ENCODE data around the gene MDC1. TPM values are rescaled to one million over a fixed set of nuclear protein-coding genes. Genes with fewer than 3 reads are reported as not detected.
"Not testable (repeated sequence)": the region's sequence is repeated elsewhere in the genome, so short reads cannot be mapped to it uniquely, and the experiment has no call there.

MDC1 gene, protein sequence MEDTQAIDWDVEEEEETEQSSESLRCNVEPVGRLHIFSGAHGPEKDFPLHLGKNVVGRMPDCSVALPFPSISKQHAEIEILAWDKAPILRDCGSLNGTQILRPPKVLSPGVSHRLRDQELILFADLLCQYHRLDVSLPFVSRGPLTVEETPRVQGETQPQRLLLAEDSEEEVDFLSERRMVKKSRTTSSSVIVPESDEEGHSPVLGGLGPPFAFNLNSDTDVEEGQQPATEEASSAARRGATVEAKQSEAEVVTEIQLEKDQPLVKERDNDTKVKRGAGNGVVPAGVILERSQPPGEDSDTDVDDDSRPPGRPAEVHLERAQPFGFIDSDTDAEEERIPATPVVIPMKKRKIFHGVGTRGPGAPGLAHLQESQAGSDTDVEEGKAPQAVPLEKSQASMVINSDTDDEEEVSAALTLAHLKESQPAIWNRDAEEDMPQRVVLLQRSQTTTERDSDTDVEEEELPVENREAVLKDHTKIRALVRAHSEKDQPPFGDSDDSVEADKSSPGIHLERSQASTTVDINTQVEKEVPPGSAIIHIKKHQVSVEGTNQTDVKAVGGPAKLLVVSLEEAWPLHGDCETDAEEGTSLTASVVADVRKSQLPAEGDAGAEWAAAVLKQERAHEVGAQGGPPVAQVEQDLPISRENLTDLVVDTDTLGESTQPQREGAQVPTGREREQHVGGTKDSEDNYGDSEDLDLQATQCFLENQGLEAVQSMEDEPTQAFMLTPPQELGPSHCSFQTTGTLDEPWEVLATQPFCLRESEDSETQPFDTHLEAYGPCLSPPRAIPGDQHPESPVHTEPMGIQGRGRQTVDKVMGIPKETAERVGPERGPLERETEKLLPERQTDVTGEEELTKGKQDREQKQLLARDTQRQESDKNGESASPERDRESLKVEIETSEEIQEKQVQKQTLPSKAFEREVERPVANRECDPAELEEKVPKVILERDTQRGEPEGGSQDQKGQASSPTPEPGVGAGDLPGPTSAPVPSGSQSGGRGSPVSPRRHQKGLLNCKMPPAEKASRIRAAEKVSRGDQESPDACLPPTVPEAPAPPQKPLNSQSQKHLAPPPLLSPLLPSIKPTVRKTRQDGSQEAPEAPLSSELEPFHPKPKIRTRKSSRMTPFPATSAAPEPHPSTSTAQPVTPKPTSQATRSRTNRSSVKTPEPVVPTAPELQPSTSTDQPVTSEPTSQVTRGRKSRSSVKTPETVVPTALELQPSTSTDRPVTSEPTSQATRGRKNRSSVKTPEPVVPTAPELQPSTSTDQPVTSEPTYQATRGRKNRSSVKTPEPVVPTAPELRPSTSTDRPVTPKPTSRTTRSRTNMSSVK (N-terminal part only)
- total RNA-seq (2022) (62.4 and 66.6 TPM in 2 replicates), Bru-seq, nascent RNA (percentile 71 among the genes with signal in this experiment), BruChase-seq, experiment 1, labeled RNA remaining after a 6-hour chase (percentile 93 among the genes with signal in this experiment), BruChase-seq, experiment 2, labeled RNA remaining after a 2-hour chase (percentile 90 among the genes with signal in this experiment)
- long read RNA-seq, partial matches to known transcripts, result 7 of 16 reads
- long read RNA-seq, other reads (novel, unspliced or antisense), result 9 of 16 reads

DNA sequence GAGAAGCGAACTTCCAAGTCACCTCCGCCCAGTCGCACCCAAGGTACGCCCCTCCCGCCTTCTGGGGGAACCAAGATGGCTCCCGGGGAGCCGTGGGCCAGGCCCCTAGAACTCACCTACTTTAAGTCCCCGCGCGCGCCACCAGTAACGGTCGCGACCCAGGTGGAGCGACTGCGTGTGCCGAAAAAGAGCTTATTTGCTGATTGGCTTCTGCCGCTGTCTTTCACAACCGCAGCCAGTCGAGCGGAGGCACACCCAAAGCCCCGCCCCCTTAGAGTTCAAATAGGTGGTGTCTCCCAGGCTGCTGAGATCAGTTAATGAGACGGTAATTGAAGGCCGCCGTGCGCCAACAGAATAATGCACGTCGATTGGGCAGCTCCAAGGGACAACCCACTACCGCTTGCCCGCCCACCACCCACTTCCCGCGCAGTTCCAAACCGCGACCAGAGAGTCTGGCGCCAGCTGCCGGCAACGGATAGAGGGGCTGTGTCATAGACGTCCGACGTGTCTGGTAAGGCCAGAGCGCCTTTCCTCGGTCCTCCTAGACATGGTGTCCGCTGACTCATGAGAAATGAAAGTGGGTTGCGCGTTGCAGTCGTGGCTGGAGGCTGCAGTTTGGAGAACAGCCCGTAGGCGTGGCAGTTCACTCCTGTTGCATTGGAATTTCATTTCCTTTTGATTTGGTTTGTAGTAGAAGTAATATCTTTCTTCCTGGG is at the start of gene MDC1:
Gene MDC1, minus strand, starts transcription at position 153 of the 716 bp plus-strand sequence. CDS start 2,106 bp downstream, outside the sequence.
- BruUV-seq (replicated peaks), result no TSS peak
- peaks cover 3% of the 10 kb centered on the region for H3K9me3 Mint-ChIP-seq (ENCODE audit: low read depth, unreplicated experiment)
- CTCF ChIA-PET, result interaction anchor here (0.6 to 1.5 kb wide), 11 partner anchors 8 to 235 kb away, joined by 3 to 14 read pairs (median 5); partner anchors contain the start of genes DHX16 and NRM
- peaks cover 38% of the 10 kb centered on the region for H3K4me1 Mint-ChIP-seq (ENCODE audit: low read depth, unreplicated experiment)
- no peaks in the 10 kb centered on the region for H3K27me3 Mint-ChIP-seq (ENCODE audit: unreplicated experiment)
- TF ChIP-seq, protein P1, sequence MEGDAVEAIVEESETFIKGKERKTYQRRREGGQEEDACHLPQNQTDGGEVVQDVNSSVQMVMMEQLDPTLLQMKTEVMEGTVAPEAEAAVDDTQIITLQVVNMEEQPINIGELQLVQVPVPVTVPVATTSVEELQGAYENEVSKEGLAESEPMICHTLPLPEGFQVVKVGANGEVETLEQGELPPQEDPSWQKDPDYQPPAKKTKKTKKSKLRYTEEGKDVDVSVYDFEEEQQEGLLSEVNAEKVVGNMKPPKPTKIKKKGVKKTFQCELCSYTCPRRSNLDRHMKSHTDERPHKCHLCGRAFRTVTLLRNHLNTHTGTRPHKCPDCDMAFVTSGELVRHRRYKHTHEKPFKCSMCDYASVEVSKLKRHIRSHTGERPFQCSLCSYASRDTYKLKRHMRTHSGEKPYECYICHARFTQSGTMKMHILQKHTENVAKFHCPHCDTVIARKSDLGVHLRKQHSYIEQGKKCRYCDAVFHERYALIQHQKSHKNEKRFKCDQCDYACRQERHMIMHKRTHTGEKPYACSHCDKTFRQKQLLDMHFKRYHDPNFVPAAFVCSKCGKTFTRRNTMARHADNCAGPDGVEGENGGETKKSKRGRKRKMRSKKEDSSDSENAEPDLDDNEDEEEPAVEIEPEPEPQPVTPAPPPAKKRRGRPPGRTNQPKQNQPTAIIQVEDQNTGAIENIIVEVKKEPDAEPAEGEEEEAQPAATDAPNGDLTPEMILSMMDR (IDR thresholded peaks at IDR 0.05; ENCODE audit: unreplicated experiment), result no peak
- peak within 1 kb of the TSS; percentile 95 for H3K4me3 Mint-ChIP-seq (ENCODE audit: low read depth, unreplicated experiment)
- intact Hi-C loops (cut with micrococcal nuclease; ENCODE audit: unreplicated experiment), result no loop called here
- H3K36me3 Mint-ChIP-seq (ENCODE audit: insufficient read depth, unreplicated experiment), result peaks cover 73% of the 10 kb centered on the region
- H3K27ac Mint-ChIP-seq (ENCODE audit: unreplicated experiment), result peak within 1 kb of the TSS; percentile 95
- DNase-seq, result peak; percentile 99

DNA sequence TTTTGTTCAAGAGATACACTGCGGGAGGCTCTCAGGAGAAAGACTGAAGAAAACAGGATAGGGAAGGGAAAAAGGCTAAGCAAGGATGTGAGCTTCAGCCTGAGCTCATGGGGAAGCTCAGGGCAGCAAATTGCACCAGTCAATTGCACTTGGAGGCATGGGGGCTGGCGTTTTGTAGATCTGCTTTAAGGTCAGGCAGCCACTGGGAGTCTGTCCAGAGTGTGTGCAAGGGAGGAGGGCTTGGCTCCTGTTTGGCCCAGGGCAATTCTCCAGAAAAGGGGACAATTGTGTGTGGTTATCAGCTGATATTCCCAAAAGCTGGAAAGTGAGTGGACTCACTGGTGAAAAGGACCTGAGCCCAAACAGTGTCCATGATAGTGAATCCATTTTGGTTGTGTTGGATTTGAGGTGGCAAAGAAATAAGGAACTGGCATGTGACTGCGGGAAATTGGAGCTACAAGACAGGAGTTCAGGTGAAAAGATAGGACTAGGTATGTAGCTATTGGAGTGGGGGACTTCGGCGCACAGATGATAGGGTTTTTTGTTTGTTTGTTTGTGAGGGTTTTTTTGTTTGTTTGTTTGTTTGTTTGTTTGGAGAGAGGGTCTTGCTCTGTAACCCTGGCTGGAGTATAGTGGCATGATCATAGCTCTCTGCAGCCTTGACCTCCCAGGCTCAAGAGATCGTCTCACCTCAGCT is 49.5 kb upstream of the MDC1 start:
- no TSS peak for BruUV-seq (replicated peaks)
- Mint-ChIP-seq H3K36me3 (ENCODE audit: insufficient read depth, unreplicated experiment) (peaks cover 31% of the 10 kb centered on the region), H3K4me1 (ENCODE audit: low read depth, unreplicated experiment) (peaks cover 70% of the 10 kb centered on the region), H3K4me3 (ENCODE audit: low read depth, unreplicated experiment) (no peak overlapping the region), H3K27ac (ENCODE audit: unreplicated experiment) (peak overlapping the region; percentile 88), H3K27me3 (ENCODE audit: unreplicated experiment) (no peaks in the 10 kb centered on the region), H3K9me3 (ENCODE audit: low read depth, unreplicated experiment) (peaks cover 5% of the 10 kb centered on the region)
- DNase-seq, result no peak
- TF ChIP-seq, protein P1 (IDR thresholded peaks at IDR 0.05; ENCODE audit: unreplicated experiment), result no peak
- intact Hi-C loops (cut with micrococcal nuclease; ENCODE audit: unreplicated experiment), result no loop called here
- CTCF ChIA-PET, result interaction anchor here (0.9 to 1.7 kb wide), 3 partner anchors 14 to 54 kb away, joined by 3 to 6 read pairs (median 4); no protein-coding TSS in a partner anchor

DNA sequence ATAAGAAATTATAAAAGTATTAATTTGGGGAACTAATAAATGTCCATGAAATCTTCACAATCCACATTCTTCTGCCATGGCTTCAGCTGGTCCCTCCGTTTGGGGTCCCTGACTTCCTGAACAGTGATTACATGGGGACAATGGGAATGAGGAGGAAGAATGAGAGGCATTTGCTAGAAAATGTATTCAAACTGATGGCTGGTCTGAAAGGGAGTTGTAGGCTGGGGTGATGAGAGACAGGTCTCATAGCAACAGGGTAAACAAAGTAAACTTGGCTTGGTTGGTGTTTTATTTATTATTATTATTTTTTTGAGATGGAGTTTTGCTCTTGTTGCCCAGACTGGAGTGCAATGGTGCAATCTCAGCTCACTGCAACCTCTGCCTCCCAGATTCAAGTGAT is 48.4 kb upstream of the MDC1 start:
- CTCF ChIA-PET, result interaction anchor here (1.7 kb wide), 1 partner anchor 13 kb away, joined by 6 read pairs; no protein-coding TSS in a partner anchor
- Mint-ChIP-seq H3K27ac (ENCODE audit: unreplicated experiment) (peak overlapping the region; percentile 88), H3K4me1 (ENCODE audit: low read depth, unreplicated experiment) (peaks cover 62% of the 10 kb centered on the region), H3K36me3 (ENCODE audit: insufficient read depth, unreplicated experiment) (peaks cover 31% of the 10 kb centered on the region)
- intact Hi-C loops (cut with micrococcal nuclease; ENCODE audit: unreplicated experiment), result loop anchor here (2.0 kb wide), 1 partner anchor 17 kb away; no protein-coding TSS in a partner anchor
- BruUV-seq (replicated peaks); DNase-seq; H3K4me3 Mint-ChIP-seq (ENCODE audit: low read depth, unreplicated experiment); H3K9me3 Mint-ChIP-seq (ENCODE audit: low read depth, unreplicated experiment); H3K27me3 Mint-ChIP-seq (ENCODE audit: unreplicated experiment): not testable (repeated sequence)

DNA sequence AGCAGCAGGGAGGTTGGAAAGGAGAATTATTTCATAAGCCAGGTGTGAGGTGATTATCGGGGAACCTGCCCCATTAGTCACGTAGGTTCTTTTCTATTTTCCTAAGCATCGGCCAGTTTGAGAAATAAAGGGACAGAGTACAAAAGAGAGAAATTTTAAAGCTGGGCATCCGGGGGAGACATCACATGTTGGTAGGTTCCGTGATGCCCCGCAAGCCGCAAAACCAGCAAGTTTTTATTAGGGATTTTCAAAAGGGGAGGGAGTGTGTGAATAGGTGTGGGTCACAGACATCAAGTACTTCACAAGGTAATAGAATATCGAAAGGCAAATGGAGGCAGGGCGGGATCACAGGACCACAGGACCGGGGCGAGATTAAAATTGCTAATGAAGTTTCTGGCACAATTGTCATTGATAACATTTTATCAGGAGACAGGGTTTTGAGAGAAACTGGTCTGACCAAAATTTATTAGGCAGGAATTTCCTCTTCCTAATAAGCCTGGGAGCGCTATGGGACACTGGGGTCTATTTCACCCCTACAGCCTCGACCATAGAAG is 47.5 kb upstream of the MDC1 start:
- H3K27ac Mint-ChIP-seq (ENCODE audit: unreplicated experiment), result peak overlapping the region; percentile 88
- not testable (repeated sequence) for H3K9me3 Mint-ChIP-seq (ENCODE audit: low read depth, unreplicated experiment); H3K27me3 Mint-ChIP-seq (ENCODE audit: unreplicated experiment); DNase-seq; BruUV-seq (replicated peaks)
- intact Hi-C loops (cut with micrococcal nuclease; ENCODE audit: unreplicated experiment), result loop anchor here (1.0 to 2.0 kb wide), 3 partner anchors 16 to 22 kb away; partner anchors contain the start of gene FLOT1
- peaks cover 24% of the 10 kb centered on the region for H3K36me3 Mint-ChIP-seq (ENCODE audit: insufficient read depth, unreplicated experiment)
- CTCF ChIA-PET, result interaction anchor here (0.7 to 2.3 kb wide), 12 partner anchors 13 to 149 kb away, joined by 3 to 36 read pairs (median 4); partner anchors contain the start of gene VARS2
- peaks cover 55% of the 10 kb centered on the region for H3K4me1 Mint-ChIP-seq (ENCODE audit: low read depth, unreplicated experiment)
- peak overlapping the region; percentile 27 for H3K4me3 Mint-ChIP-seq (ENCODE audit: low read depth, unreplicated experiment)
